Glutamatergic neuron (in vitro differentiated cells): ENCODE results near the gene MUC7. TPM values are rescaled to one million over a fixed set of nuclear protein-coding genes. Genes with fewer than 3 reads are reported as not detected.

ENCODE experiments used
- DNase-seq: peaks from one replicate; pipeline ENCODE4 v3.0.0; 2022
- H3K27ac Mint-ChIP-seq: one replicate; pipeline ENCODE4 v1.8.0; 2020; ENCODE audit warnings: mild to moderate bottlenecking, mixed read lengths, inconsistent platforms; ENCODE audit not compliant: unreplicated experiment
- H3K27me3 Mint-ChIP-seq: one replicate; pipeline ENCODE4 v1.8.0; 2020; ENCODE audit warnings: mild to moderate bottlenecking, moderate library complexity, mixed read lengths, inconsistent platforms; ENCODE audit not compliant: unreplicated experiment
- H3K36me3 Mint-ChIP-seq: one replicate; pipeline ENCODE4 v1.8.0; 2020; ENCODE audit warnings: mild to moderate bottlenecking, mixed read lengths, inconsistent platforms; ENCODE audit not compliant: unreplicated experiment
- H3K4me1 Mint-ChIP-seq: one replicate; pipeline ENCODE4 v1.8.0; 2020; ENCODE audit warnings: mild to moderate bottlenecking, low read depth, mixed read lengths, inconsistent platforms; ENCODE audit not compliant: unreplicated experiment
- H3K4me3 Mint-ChIP-seq: one replicate; pipeline ENCODE4 v1.8.0; 2020; ENCODE audit warnings: mild to moderate bottlenecking, mixed read lengths, inconsistent platforms; ENCODE audit not compliant: unreplicated experiment
- H3K9me3 Mint-ChIP-seq: one replicate; pipeline ENCODE4 v1.8.0; 2020; ENCODE audit warnings: mild to moderate bottlenecking, moderate library complexity, mixed read lengths, inconsistent platforms; ENCODE audit not compliant: unreplicated experiment
- CTCF ChIP-seq: fragments of 200-600 bp; sonication (generic); IDR thresholded peaks from one replicate; pipeline ENCODE4 v1.5.0; 2021; ENCODE audit not compliant: partially characterized antibody, unreplicated experiment
- total RNA-seq: library from RNA; stranded (reverse); fragmentation: NEBNext Ultra II Directional; extraction: Animal tissue kit (Norgen Biotek cat#: 25700); gene quantifications from one replicate; pipeline ENCODE4 v1.2.1, GENCODE V29; 2021; ENCODE audit not compliant: unreplicated experiment

MUC7 gene
- total RNA-seq, 1 donor from 2014 or later: not detected

- H3K36me3 Mint-ChIP-seq: no peaks in the 10 kb centered on the region
- H3K4me1 Mint-ChIP-seq: no peaks in the 10 kb centered on the region
- H3K9me3 Mint-ChIP-seq: no peaks in the 10 kb centered on the region
- TF ChIP-seq CTCF: no peak
- H3K27me3 Mint-ChIP-seq: no peaks in the 10 kb centered on the region
- no peak overlapping the region for H3K4me3 Mint-ChIP-seq
- no peak overlapping the region for H3K27ac Mint-ChIP-seq
- no peak for DNase-seq
Measured at GRCh38 chr4:70511365-70511764, 39.4 kb downstream of the MUC7 start.

- no peak overlapping the region for H3K27ac Mint-ChIP-seq
- H3K4me1 Mint-ChIP-seq: no peaks in the 10 kb centered on the region
- DNase-seq: no peak
- TF ChIP-seq CTCF: no peak
- H3K27me3 Mint-ChIP-seq: peaks cover 2% of the 10 kb centered on the region
- H3K36me3 Mint-ChIP-seq: no peaks in the 10 kb centered on the region
- no peaks in the 10 kb centered on the region for H3K9me3 Mint-ChIP-seq
- H3K4me3 Mint-ChIP-seq: no peak overlapping the region
Measured at GRCh38 chr4:70515367-70516250, 43.6 kb downstream of the MUC7 start.

- Mint-ChIP-seq H3K4me1 (no peaks in the 10 kb centered on the region), H3K27ac (no peak within 1 kb of the TSS), H3K36me3 (no peaks in the 10 kb centered on the region), H3K9me3 (no peaks in the 10 kb centered on the region), H3K4me3 (no peak within 1 kb of the TSS), H3K27me3 (peaks cover 3% of the 10 kb centered on the region)
- TF ChIP-seq CTCF: no peak
- no peak for DNase-seq
Measured at GRCh38 chr4:70518269-70518668, 46.3 kb downstream of the MUC7 start, which contains the start of gene AMTN. AMTN (plus strand) TSS chr4:70518569; CDS start chr4:70518778, 209 bp downstream.

- Mint-ChIP-seq H3K9me3 (no peaks in the 10 kb centered on the region), H3K27ac (no peak overlapping the region), H3K36me3 (no peaks in the 10 kb centered on the region), H3K4me1 (no peaks in the 10 kb centered on the region), H3K27me3 (peaks cover 3% of the 10 kb centered on the region), H3K4me3 (no peak overlapping the region)
- no peak for TF ChIP-seq CTCF
- DNase-seq: no peak
Measured at GRCh38 chr4:70518716-70519115, 46.7 kb downstream of the MUC7 start.

GRCh38 chr4:70522626-70523025 is 50.6 kb downstream of the MUC7 start:
- TF ChIP-seq CTCF: no peak
- no peak overlapping the region for H3K4me3 Mint-ChIP-seq
- H3K9me3 Mint-ChIP-seq: no peaks in the 10 kb centered on the region
- H3K27ac Mint-ChIP-seq: no peak overlapping the region
- H3K27me3 Mint-ChIP-seq: peaks cover 3% of the 10 kb centered on the region
- DNase-seq: no peak
- no peaks in the 10 kb centered on the region for H3K4me1 Mint-ChIP-seq
- no peaks in the 10 kb centered on the region for H3K36me3 Mint-ChIP-seq
